A549 (cell line): ENCODE results near the gene EIF2B5.

ENCODE experiments used
- KDM1A ChIP-seq: fragments of 200-600 bp; sonication (generic); IDR thresholded peaks from 2 replicates; pipeline ENCODE4 v1.6.1; 2016; ENCODE audit warnings: low read depth, mild to moderate bottlenecking
- NR3C1 ChIP-seq: fragments of >200 bp; sonication (Bioruptor Twin); formaldehyde crosslinking; IDR thresholded peaks from 3 replicates; pipeline ENCODE4 v1.6.1; 2017
- TF ChIP-seq, protein P1 (sequence below): fragments of >200 bp; sonication (Bioruptor Twin); formaldehyde crosslinking; IDR thresholded peaks from 3 replicates; pipeline ENCODE4 v1.5.1; 2016

GRCh38 chr3:184177767-184178306, 42.7 kb downstream of the EIF2B5 start:
- TF ChIP-seq, protein P1, sequence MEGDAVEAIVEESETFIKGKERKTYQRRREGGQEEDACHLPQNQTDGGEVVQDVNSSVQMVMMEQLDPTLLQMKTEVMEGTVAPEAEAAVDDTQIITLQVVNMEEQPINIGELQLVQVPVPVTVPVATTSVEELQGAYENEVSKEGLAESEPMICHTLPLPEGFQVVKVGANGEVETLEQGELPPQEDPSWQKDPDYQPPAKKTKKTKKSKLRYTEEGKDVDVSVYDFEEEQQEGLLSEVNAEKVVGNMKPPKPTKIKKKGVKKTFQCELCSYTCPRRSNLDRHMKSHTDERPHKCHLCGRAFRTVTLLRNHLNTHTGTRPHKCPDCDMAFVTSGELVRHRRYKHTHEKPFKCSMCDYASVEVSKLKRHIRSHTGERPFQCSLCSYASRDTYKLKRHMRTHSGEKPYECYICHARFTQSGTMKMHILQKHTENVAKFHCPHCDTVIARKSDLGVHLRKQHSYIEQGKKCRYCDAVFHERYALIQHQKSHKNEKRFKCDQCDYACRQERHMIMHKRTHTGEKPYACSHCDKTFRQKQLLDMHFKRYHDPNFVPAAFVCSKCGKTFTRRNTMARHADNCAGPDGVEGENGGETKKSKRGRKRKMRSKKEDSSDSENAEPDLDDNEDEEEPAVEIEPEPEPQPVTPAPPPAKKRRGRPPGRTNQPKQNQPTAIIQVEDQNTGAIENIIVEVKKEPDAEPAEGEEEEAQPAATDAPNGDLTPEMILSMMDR, result no peak
- TF ChIP-seq NR3C1 (no peak), KDM1A (no peak)
